Endothelial cell of umbilical vein (primary cell): ENCODE results near the gene ELK1.

Source experiments
- EZH2 ChIP-seq: IDR thresholded peaks from 2 replicates; pipeline ENCODE4 v1.6.1; 2012; ENCODE audit warnings: borderline replicate concordance, low read depth, mild to moderate bottlenecking, moderate library complexity, low read length, inconsistent platforms; ENCODE audit not compliant: severe bottlenecking
- GATA2 ChIP-seq: IDR thresholded peaks from 2 replicates; pipeline ENCODE4 v1.7.0; 2011; ENCODE audit warnings: low read depth, mild to moderate bottlenecking, moderate library complexity, mixed read lengths, low read length; ENCODE audit not compliant: insufficient read length, insufficient read depth
- TF ChIP-seq, protein P1 (sequence below), 2 donors: IDR thresholded peaks; 1 replicate in 1 of 2; 2 replicates in 1 of 2; pipeline ENCODE4 v1.5.1; 2011; ENCODE audit warnings: low read length in 2 of 2, mild to moderate bottlenecking in 2 of 2, moderate library complexity in 2 of 2, control low read depth in 1 of 2, inconsistent platforms in 1 of 2, low read depth in 1 of 2; ENCODE audit not compliant: insufficient read depth in 1 of 2; ENCODE audit errors: extremely low read depth in 1 of 2
- TF ChIP-seq, protein P2 (sequence below): IDR thresholded peaks from 2 replicates; pipeline ENCODE4 v1.6.1; 2011; ENCODE audit not compliant: insufficient read depth, insufficient read length

DNA sequence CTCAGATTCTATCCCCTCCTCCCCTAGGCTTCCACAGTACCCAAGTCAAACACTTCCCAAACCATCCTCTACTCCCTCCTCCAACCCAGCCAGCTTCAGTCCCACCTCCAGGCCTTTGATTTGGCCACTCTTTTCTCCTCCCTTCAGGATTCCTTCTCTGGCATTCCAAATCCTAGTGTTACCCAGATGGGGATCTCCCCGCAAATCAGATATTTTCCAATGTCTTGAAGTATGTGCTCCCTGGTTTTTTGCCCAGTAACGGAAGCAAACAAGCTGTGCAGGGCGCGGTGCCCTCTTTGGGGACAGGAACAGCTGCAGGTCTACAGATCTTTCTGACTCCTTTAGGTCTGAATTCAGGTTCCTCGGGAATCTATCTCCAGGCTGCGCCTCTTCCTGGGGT, 28.5 kb downstream of the ELK1 start:
- TF ChIP-seq, protein P1, sequence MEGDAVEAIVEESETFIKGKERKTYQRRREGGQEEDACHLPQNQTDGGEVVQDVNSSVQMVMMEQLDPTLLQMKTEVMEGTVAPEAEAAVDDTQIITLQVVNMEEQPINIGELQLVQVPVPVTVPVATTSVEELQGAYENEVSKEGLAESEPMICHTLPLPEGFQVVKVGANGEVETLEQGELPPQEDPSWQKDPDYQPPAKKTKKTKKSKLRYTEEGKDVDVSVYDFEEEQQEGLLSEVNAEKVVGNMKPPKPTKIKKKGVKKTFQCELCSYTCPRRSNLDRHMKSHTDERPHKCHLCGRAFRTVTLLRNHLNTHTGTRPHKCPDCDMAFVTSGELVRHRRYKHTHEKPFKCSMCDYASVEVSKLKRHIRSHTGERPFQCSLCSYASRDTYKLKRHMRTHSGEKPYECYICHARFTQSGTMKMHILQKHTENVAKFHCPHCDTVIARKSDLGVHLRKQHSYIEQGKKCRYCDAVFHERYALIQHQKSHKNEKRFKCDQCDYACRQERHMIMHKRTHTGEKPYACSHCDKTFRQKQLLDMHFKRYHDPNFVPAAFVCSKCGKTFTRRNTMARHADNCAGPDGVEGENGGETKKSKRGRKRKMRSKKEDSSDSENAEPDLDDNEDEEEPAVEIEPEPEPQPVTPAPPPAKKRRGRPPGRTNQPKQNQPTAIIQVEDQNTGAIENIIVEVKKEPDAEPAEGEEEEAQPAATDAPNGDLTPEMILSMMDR (IDR thresholded peaks at IDR 0.05; ENCODE audit: extremely low read depth in 1 of 2, insufficient read depth in 1 of 2, low read depth in 1 of 2, low read length in 2 of 2) = no peak
- TF ChIP-seq GATA2 (no peak), EZH2 (no peak)
- TF ChIP-seq, protein P2, sequence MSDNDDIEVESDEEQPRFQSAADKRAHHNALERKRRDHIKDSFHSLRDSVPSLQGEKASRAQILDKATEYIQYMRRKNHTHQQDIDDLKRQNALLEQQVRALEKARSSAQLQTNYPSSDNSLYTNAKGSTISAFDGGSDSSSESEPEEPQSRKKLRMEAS = no peak
